ENCODE results near the gene TMEM53.
A peak's percentile ranks its signal among the peaks of the same experiment; 100 is the strongest.

The TMEM53 gene

DNA sequence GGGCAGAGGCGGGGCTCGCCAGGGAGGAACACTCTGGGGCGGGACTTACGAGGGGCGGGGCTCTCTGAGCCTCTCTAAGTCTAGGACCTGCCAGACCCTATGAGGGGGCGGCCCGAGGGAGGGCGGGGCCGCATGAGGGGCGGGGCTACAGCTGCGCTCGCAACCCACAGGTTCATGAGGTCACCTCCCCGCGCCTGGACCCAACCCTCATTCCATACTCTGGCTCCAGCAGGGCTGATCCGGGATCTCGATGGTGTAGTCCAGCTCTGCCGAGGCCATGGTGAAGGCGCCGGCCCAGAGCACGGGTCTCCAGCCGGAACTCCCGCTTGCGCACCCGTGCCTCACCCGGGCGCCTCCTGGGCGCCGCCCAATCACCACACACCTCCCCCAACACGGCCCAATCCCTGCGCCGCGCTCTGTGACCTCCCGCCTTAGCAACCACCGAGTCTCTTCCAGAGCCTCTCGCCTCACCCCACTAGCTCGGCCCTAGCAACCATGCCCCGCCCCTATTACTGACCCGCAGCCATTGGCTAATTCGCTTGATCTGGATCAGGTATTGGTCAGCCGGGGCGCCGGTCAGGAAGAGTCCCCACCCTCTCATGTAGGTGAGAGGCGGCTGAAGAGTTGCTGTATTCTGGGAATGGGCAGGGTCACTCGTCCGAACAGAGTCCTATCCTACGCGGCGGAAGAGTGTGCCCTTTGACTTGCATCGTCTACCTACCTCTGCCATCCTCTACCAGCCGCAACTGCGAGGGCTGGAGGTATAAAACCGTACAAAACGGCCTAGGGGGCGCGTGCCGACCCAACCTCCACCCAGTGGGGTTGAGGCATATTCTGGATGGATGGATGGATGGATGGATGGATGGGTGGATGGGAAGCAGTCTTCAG, at the start of gene TMEM53, which contains the start of gene ARMH1:
Gene TMEM53, minus strand, starts transcription at position 369 of the 888 bp plus-strand sequence. Its CDS starts 90 bp downstream, at position 279.
Gene ARMH1, plus strand, starts transcription at position 602 of the 888 bp plus-strand sequence. CDS start 14,984 bp downstream, outside the sequence.
- Mint-ChIP-seq H3K9me3 (no peaks in the 10 kb centered on the region), H3K27me3 (no peaks in the 10 kb centered on the region), H3K4me3 (peak within 1 kb of the TSS; percentile 83), H3K36me3 (ENCODE audit: low read depth) (no peaks in the 10 kb centered on the region), H3K4me1 (ENCODE audit: low read depth) (peaks cover 30% of the 10 kb centered on the region), H3K27ac (peak within 1 kb of the TSS; percentile 93)
- peak; percentile 98 for DNase-seq

DNA sequence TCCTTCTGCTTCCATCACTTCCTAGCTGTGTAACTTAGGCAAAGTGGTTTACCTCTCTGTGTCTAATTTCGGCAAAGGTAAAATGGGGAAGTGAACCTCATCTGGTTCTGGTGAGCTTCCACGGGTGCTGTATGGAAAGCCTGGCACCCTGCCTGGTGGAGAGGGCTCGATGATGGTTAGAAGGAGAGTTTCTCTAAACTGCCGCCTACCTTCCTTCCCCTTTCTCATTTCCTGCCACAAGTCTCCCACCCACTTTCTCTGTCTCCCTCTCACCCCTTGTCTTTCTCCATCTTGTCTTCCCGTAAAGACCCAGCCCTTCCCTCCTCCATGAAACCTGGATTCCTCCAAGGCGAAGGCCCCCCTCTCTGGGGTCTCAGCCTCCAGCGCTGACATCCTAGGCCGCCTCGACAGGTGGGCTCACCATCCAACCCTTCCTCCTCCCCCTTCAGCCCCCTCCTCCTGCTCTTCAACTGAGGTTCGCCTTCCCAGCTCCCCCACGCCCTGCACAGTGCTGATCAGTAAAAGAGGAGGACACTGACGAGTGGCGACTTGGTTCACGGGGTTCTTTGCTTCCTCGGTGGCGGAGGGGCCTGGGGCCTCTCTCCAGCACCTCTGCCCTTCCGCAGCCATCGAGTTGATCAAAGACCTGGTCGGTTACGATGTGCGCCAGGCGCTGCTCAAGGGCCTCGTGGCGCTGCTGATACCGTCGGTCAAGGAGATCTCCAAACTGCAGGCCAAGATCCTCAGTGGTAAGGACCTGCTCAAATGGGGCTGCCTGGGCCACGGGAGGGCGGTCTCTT, 49.4 kb upstream of the TMEM53 start:
- DNase-seq, result peak; percentile 72
- H3K27me3 Mint-ChIP-seq, result no peaks in the 10 kb centered on the region
- H3K4me3 Mint-ChIP-seq, result peak overlapping the region; percentile 83
- H3K9me3 Mint-ChIP-seq, result no peaks in the 10 kb centered on the region
- H3K36me3 Mint-ChIP-seq (ENCODE audit: low read depth), result peaks cover 21% of the 10 kb centered on the region
- H3K4me1 Mint-ChIP-seq (ENCODE audit: low read depth), result peaks cover 73% of the 10 kb centered on the region
- peak overlapping the region; percentile 100 for H3K27ac Mint-ChIP-seq

DNA sequence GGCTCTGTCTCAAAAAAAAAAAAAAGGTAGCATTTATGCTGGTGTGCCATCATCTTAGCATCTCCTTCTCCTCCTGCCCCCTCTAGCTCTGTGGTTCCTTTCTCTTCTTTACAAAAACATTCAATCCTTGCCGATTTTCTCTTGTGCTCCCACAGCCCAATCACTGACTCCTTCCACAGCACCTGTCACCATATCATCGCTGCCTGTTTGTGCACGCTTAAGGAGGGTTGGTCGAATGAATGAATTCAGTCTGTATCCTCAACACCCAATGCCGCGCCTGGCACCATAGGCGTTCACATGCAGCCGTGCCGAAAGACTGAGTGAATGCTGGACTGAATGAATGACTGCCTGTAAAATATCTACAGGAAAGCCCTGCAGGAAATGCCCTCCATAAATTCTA, 48.8 kb upstream of the TMEM53 start:
- DNase-seq, result peak; percentile 61
- peaks cover 75% of the 10 kb centered on the region for H3K4me1 Mint-ChIP-seq (ENCODE audit: low read depth)
- H3K36me3 Mint-ChIP-seq (ENCODE audit: low read depth), result peaks cover 21% of the 10 kb centered on the region
- no peaks in the 10 kb centered on the region for H3K27me3 Mint-ChIP-seq
- H3K4me3 Mint-ChIP-seq, result peak overlapping the region; percentile 83
- no peaks in the 10 kb centered on the region for H3K9me3 Mint-ChIP-seq
- H3K27ac Mint-ChIP-seq, result peak overlapping the region; percentile 100

DNA sequence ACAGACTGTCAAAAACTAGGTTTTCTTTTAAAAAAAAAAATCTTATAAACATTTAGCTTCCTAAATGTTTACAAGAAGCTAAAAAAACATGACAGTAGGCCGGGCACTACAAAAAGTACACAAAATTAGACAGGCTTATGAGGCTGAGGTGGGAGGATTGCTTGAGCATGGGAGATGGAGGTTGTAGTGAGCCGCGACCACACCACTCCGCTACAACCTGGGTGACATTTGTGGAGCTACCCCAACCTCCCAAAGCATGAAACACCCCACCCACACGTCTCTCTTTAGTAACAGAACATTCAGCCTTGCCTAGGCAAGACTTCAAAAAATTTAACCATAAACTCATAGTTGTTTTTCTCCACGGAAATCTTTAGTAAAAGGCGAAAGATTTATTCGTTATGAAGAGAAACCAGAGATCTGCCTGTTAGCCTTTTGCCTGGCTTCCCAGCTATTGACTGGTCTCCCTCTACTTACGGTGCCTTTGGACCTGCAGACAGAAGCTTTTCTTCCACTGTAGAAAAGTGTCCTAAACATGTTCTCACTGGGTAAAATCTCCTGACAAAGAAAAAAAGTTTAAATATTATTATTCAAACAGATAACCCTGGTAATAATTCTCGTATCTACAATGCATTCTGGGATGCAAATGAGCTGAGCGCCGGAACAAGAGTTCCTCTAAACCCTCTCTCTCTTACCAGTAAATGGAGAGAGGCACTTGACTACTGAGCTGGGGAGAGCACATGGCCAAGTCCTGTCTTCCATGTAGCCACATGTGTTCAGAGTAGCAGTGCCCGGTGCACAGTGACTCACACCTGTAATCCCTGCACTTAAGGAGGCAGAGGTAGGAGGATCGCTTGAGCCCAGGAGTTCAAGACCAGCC, 47.4 kb upstream of the TMEM53 start:
- Mint-ChIP-seq H3K27me3 (no peaks in the 10 kb centered on the region), H3K27ac (peak overlapping the region; percentile 100), H3K36me3 (ENCODE audit: low read depth) (peaks cover 21% of the 10 kb centered on the region), H3K4me3 (peak overlapping the region; percentile 49), H3K9me3 (no peaks in the 10 kb centered on the region), H3K4me1 (ENCODE audit: low read depth) (peaks cover 78% of the 10 kb centered on the region)
- DNase-seq, result peak; percentile 76

DNA sequence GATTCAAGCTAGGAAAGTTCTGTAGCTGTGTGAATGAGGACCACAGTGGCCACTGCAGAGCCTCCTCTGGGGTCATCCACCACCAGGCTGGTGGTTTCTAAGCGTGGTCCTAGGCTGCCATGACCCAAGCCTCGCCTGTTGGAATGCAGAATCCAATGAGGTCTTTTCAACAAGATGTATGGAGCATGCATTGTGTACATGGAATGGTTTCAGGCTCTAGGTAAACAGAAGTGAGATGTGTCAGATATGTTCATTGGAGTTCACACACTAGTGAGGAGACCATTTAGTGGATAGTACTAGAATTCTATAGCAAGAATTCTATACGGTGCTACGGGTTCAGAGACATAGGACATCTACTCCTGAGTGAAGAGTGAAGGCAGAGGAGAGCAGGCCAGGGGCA, 46.0 kb upstream of the TMEM53 start:
- Mint-ChIP-seq H3K4me1 (ENCODE audit: low read depth) (peaks cover 81% of the 10 kb centered on the region), H3K27ac (peak overlapping the region; percentile 100), H3K4me3 (no peak overlapping the region), H3K27me3 (no peaks in the 10 kb centered on the region), H3K9me3 (no peaks in the 10 kb centered on the region), H3K36me3 (ENCODE audit: low read depth) (peaks cover 13% of the 10 kb centered on the region)
- DNase-seq, result no peak

DNA sequence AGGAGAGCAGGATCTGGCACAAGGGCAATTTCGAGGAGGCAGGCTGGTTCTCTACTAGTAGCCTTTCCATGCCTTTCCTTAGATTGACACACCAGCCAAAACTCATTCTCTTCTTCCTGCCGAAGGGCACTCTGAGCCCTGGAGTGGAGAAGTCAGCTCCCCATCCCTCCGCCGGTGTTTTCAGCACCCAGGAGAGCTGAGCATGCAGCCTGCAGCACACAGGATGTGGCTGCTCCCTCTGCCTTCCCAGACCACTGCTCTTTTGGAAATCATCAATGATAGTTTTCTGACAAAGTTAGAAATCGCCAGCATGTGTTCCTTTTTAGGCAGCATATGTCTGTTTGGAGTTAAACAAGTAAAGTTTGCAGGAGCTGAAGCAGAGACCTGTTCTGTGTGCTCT, 45.0 kb upstream of the TMEM53 start:
- no peak overlapping the region for H3K4me3 Mint-ChIP-seq
- no peaks in the 10 kb centered on the region for H3K9me3 Mint-ChIP-seq
- no peaks in the 10 kb centered on the region for H3K27me3 Mint-ChIP-seq
- H3K36me3 Mint-ChIP-seq (ENCODE audit: low read depth), result peaks cover 6% of the 10 kb centered on the region
- no peak for DNase-seq
- peak overlapping the region; percentile 67 for H3K27ac Mint-ChIP-seq
- H3K4me1 Mint-ChIP-seq (ENCODE audit: low read depth), result peaks cover 82% of the 10 kb centered on the region

DNA sequence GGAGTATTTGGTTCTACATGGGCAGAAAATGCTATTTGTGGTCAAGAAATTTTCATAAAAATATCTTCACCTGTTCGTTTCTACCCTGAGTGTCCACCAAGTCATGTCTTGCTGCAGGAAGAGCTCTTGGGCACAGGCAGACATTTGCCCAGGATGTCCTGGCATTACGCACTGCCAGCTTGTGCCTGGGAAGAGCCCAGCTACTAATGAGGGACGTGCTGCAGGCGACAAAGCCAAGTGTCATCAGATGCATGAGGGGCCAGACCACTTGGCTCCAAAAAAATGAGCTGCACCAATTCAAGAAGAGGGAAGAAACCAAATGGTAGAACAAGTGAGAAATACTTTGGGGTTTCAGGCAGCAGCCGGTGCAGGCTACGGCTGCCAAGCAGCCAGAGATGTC, 43.8 kb upstream of the TMEM53 start:
- DNase-seq, result no peak
- H3K9me3 Mint-ChIP-seq, result no peaks in the 10 kb centered on the region
- H3K27me3 Mint-ChIP-seq, result no peaks in the 10 kb centered on the region
- peaks cover 72% of the 10 kb centered on the region for H3K4me1 Mint-ChIP-seq (ENCODE audit: low read depth)
- peak overlapping the region; percentile 20 for H3K27ac Mint-ChIP-seq
- H3K36me3 Mint-ChIP-seq (ENCODE audit: low read depth), result no peaks in the 10 kb centered on the region
- no peak overlapping the region for H3K4me3 Mint-ChIP-seq

DNA sequence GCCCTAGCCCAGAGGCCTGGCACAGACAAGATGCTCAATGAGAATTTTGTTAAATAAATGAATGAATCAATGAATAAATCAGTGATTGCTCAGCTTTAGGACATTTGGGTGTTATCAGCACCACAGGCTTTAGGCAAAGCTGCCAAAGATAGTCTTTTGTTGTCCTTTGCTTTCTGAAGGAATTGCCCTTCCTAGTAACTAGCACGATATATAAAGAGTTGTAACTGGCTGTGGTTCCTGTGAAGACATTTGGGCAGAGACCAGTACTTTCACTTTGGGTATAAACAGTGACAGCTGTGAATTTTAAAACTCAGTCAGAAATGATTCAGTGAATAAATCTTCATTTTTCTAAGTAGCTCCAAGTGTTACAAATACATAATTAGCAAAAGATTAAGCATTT, 43.4 kb upstream of the TMEM53 start:
- Mint-ChIP-seq H3K4me3 (no peak overlapping the region), H3K4me1 (ENCODE audit: low read depth) (peaks cover 68% of the 10 kb centered on the region), H3K27ac (peak overlapping the region; percentile 20), H3K27me3 (no peaks in the 10 kb centered on the region), H3K9me3 (no peaks in the 10 kb centered on the region), H3K36me3 (ENCODE audit: low read depth) (no peaks in the 10 kb centered on the region)
- no peak for DNase-seq

DNA sequence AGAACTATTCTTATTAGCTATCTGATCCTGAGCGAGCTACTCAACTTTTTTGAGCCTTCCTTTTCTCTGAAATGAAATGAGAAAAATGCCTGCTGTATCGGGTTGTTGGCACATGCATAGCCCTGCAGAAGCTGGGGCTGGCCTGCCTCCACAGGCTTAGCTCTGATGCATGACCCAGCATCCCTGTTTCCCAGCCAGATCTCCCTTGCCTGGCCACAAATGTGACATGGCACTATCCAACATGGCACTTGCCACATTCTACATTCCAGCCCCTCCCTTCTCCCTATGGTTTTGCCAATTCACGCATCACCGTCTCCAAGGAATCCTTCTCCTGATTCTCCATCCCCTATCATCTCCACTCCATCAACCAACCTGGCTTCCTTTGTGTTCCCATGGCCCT, 42.9 kb upstream of the TMEM53 start:
- Mint-ChIP-seq H3K9me3 (no peaks in the 10 kb centered on the region), H3K36me3 (ENCODE audit: low read depth) (no peaks in the 10 kb centered on the region), H3K27me3 (no peaks in the 10 kb centered on the region), H3K4me3 (no peak overlapping the region), H3K27ac (no peak overlapping the region), H3K4me1 (ENCODE audit: low read depth) (peaks cover 68% of the 10 kb centered on the region)
- DNase-seq, result no peak

DNA sequence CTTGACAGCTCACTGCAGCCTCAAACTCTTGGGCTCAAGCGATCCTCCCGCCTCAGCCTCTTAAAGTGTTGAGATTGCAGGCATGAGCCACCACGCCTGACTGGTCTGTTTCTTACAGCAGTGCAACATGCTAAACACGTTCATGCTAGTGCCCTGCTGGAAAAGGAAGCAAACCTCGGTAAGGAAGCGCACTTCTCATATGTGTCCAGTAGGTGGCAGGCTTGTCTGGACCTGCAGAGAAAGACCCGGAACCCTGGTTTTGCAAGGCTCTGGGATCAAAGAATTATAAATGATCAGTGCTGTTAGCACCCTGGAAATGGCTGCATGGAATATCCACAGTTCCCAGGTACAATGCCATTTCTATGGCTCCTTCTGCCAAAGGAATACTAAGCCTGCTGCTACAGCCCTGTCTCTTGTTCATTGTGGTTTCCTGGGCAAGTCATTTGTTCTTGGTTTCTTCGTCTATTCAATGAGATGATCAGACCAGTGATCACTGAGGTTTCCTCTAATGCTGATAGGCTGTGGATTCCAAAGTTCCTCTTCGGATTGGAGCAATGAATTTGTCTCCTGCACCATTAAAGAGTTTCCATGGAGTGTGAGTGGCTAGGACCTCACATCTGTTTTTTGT, 40.8 kb upstream of the TMEM53 start:
- Mint-ChIP-seq H3K36me3 (ENCODE audit: low read depth) (no peaks in the 10 kb centered on the region), H3K4me3 (peak overlapping the region; percentile 39), H3K27ac (peak overlapping the region; percentile 71), H3K4me1 (ENCODE audit: low read depth) (peaks cover 49% of the 10 kb centered on the region), H3K9me3 (no peaks in the 10 kb centered on the region), H3K27me3 (no peaks in the 10 kb centered on the region)
- DNase-seq, result peak; percentile 73

DNA sequence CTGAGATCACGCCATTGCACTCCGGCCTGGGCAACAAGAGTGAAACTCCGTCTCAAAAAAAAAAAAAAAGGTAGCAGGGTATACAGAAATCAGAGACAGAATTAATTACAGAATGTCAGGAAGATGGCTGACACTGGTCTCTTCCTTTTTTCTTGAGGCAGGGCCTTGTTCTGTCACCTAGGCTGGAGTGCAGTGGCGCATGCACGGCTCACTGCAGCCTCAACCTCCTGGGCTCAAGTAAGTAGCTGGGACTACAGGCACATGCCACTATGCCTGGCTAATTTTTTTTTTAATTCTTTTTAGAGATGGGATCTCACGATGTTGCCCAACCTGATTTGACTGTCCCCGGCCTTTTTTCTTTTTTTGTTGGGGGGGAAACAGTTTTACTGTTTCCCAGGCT, 40.3 kb upstream of the TMEM53 start:
- Mint-ChIP-seq H3K36me3 (ENCODE audit: low read depth) (no peaks in the 10 kb centered on the region), H3K4me3 (no peak overlapping the region), H3K9me3 (no peaks in the 10 kb centered on the region), H3K4me1 (ENCODE audit: low read depth) (peaks cover 46% of the 10 kb centered on the region), H3K27ac (peak overlapping the region; percentile 71), H3K27me3 (no peaks in the 10 kb centered on the region)
- no peak for DNase-seq

DNA sequence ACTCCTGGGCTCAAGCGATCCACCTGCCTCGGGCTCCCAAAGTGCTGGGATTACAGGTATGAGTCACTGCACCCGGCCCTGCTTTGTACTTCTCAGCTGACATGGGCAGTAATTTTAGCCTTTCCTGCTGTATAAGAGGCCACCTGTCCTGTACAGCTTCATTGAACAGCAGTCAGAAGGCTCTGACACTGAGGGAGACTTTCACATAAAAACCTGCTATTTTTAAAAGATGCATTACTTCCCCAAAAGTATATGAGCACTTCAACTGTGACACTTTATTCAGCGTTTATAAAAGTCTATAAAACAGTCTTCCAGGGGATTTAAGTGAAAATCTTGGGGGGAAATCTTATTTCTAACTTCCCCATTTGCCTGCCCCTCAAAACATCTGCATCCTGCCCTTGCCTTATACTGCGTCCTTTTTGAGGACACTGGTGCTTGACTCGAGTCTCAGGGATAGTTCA, 39.1 kb upstream of the TMEM53 start:
- H3K27ac Mint-ChIP-seq, result no peak overlapping the region
- H3K27me3 Mint-ChIP-seq, result no peaks in the 10 kb centered on the region
- H3K4me1 Mint-ChIP-seq (ENCODE audit: low read depth), result peaks cover 39% of the 10 kb centered on the region
- no peaks in the 10 kb centered on the region for H3K9me3 Mint-ChIP-seq
- H3K4me3 Mint-ChIP-seq, result no peak overlapping the region
- H3K36me3 Mint-ChIP-seq (ENCODE audit: low read depth), result no peaks in the 10 kb centered on the region
- no peak for DNase-seq

DNA sequence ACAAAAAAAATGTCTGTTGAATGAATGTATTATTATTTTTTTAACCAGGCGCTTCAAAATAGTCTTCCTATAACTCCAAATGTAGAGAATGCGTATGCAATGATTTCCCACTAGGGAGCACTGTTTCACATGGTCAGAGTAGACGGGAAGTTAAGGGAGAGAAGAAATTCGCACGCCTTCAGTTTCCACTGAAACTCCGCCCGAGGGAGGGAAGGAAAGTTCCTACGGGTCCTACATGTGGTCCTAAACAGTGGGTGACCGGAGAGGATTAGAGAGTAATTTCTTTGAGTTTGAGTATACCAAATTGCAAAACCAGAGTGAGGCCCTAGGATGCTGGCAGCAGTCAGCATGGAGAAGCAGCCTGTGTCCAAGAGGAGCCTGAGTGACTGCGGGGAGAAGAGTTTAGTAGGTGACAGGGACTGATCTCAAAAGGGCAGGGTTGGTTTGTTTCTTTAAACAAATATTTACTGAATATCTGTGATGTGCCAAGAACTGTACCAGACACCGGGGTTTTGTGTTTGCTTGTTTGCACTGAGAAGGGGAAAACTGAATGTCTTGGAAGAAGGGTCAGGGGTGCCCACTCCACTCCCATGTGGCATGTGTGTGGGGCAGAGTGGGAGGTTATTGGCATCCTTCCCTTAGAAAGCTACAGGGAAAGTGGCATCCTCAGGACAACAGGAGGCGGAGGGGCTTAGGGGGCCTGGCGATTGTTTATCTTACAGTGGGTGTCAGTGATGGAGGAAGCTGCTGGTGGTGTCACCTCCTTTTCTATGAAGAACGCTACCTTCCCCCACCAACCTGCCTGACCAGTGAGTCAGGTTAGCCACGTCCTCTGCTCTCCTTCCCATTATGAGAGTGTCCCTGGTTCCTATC, 33.9 kb upstream of the TMEM53 start:
- Mint-ChIP-seq H3K27me3 (no peaks in the 10 kb centered on the region), H3K4me1 (ENCODE audit: low read depth) (peaks cover 15% of the 10 kb centered on the region), H3K9me3 (no peaks in the 10 kb centered on the region), H3K4me3 (peak overlapping the region; percentile 62), H3K27ac (peak overlapping the region; percentile 74), H3K36me3 (ENCODE audit: low read depth) (no peaks in the 10 kb centered on the region)
- peak; percentile 51 for DNase-seq
